PC-3 (cell line): ENCODE data around the gene PRXL2B.

ENCODE experiments used
- EZH2 ChIP-seq: fragments of 300-600 bp; sonication (generic); IDR thresholded peaks from one replicate; pipeline ENCODE4 v1.6.1; 2017; ENCODE audit warnings: antibody characterized with exemption, mild to moderate bottlenecking, low read length; ENCODE audit not compliant: unreplicated experiment
- TF ChIP-seq, protein P1 (sequence below): fragments of 300-600 bp; sonication (generic); conservative IDR thresholded peaks from 2 replicates; pipeline ENCODE4 v1.5.1; 2017; ENCODE audit warnings: antibody characterized with exemption, low read depth, mild to moderate bottlenecking, low read length

DNA sequence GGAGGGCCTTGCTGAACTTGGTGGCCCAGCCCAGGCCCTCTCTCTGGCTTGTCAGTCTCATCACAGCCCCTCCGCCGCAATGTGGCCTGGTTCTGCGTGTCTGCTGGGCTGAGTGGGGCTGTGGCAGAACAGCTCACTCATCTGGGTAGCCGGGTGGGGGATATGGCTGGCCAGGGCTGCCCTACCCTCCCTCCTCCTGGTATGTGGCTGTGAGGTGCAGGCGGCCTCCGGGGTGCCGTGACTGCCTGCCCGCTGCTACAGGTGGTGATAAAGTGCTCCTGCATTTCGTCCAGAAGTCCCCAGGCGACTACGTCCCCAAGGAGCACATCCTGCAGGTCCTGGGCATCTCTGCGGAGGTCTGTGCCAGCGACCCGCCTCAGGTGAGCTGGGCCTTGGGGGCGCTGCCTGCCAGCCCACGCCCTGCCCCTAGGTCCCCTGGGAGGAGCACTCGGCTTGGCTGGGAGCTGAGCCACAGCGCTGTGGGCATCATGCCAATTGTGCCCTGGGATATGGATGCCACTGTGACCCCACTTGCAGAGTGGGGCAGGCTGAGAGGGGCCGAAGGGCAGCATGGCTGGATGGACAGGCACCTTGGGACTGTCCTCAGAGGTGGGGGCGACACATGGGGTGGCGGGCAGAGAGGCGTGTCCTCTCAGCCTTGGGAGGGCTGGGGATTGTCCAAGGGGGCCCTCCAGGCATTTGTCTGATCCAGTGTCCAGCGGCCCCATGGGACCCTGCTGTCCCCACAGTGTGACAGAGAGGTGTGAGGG lies 2.3 kb downstream of the PRXL2B start:
- TF ChIP-seq, protein P1, sequence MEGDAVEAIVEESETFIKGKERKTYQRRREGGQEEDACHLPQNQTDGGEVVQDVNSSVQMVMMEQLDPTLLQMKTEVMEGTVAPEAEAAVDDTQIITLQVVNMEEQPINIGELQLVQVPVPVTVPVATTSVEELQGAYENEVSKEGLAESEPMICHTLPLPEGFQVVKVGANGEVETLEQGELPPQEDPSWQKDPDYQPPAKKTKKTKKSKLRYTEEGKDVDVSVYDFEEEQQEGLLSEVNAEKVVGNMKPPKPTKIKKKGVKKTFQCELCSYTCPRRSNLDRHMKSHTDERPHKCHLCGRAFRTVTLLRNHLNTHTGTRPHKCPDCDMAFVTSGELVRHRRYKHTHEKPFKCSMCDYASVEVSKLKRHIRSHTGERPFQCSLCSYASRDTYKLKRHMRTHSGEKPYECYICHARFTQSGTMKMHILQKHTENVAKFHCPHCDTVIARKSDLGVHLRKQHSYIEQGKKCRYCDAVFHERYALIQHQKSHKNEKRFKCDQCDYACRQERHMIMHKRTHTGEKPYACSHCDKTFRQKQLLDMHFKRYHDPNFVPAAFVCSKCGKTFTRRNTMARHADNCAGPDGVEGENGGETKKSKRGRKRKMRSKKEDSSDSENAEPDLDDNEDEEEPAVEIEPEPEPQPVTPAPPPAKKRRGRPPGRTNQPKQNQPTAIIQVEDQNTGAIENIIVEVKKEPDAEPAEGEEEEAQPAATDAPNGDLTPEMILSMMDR: no peak
- TF ChIP-seq EZH2: no peak
